Esophagus muscularis mucosa (tissue), 4 donors: ENCODE data around the gene XAB2. TPM values are rescaled to one million over a fixed set of nuclear protein-coding genes. Genes with fewer than 3 reads are reported as not detected.

Experiments
- DNase-seq: peaks from one replicate; pipeline ENCODE4 v3.0.0-alpha.2; 2017; ENCODE audit errors: extremely low spot score
- H3K27ac ChIP-seq, 4 donors: fragments of 200-600 bp; sonication (generic); replicated peaks in 1 of 4; 1 replicate in 3 of 4; 2 replicates in 1 of 4; pipeline ENCODE4 v1.5.1; 2016 to 2019; ENCODE audit warnings: mild to moderate bottlenecking in 1 of 4
- H3K27me3 ChIP-seq, 4 donors: fragments of 200-600 bp; sonication (generic); one replicate each; pipeline versions ENCODE4 v1.5.1 to v1.6.0; 2016 to 2019
- H3K36me3 ChIP-seq, 4 donors: fragments of 200-600 bp; sonication (generic); one replicate each; pipeline ENCODE4 v1.5.1; 2016 to 2019
- H3K4me1 ChIP-seq, 4 donors: fragments of 200-600 bp; sonication (generic); one replicate each; pipeline ENCODE4 v1.5.1; 2016 to 2019
- H3K4me3 ChIP-seq, 4 donors: fragments of 200-600 bp; sonication (generic); 1 replicate in 2 of 4; 2 replicates in 2 of 4; pipeline ENCODE4 v1.5.1; 2016 to 2019; ENCODE audit warnings: mild to moderate bottlenecking in 4 of 4, moderate library complexity in 1 of 4
- H3K9me3 ChIP-seq, 4 donors: fragments of 200-600 bp; sonication (generic); 1 replicate in 3 of 4; 2 replicates in 1 of 4; pipeline ENCODE4 v1.5.1; 2016 to 2019
- CTCF ChIP-seq, 3 experiments: fragments of 200-600 bp in 2 of 3; fragments of 450-650 bp in 1 of 3; sonication (generic) in 2 of 3; IDR thresholded peaks; one replicate each; pipeline ENCODE4 v1.5.1; 2017 to 2019; ENCODE audit warnings: antibody characterized with exemption in 3 of 3, mild to moderate bottlenecking in 2 of 3, moderate library complexity in 1 of 3
- EP300 ChIP-seq: sonication (generic); formaldehyde crosslinking; IDR thresholded peaks from one replicate; pipeline ENCODE4 v1.6.1; 2017; ENCODE audit warnings: antibody characterized with exemption
- POLR2A ChIP-seq: fragments of 450-650 bp; IDR thresholded peaks from one replicate; pipeline ENCODE4 v1.6.1; 2017; ENCODE audit warnings: antibody characterized with exemption, moderate library complexity, mild to moderate bottlenecking, low read depth
- POLR2AphosphoS5 ChIP-seq, 2 donors: sonication (generic); formaldehyde crosslinking; IDR thresholded peaks; one replicate each; pipeline ENCODE4 v1.6.1; 2017; ENCODE audit warnings: antibody characterized with exemption in 2 of 2
- WGBS: methylation state at CpG from one replicate; pipeline ENCODE4 v1.1.5; 2018; 5-methylcytosine and 5-hydroxymethylcytosine counted together
- intact Hi-C: fragments of 100-400 bp; cut with DNase I; formaldehyde crosslinking; loops from one replicate; pipeline ENCODE4 v1.15.1; 2023
- total RNA-seq, 4 donors: library from RNA; depleted of rRNA; stranded (reverse); fragments of >200 nt; gene quantifications; one replicate each; pipeline versions ENCODE4 v1.1.0 to v1.2.1, GENCODE V29; 2016

XAB2 gene
- total RNA-seq, 4 donors from 2014 or later, result 32.0 to 56.2 (median 44.5) TPM

DNA sequence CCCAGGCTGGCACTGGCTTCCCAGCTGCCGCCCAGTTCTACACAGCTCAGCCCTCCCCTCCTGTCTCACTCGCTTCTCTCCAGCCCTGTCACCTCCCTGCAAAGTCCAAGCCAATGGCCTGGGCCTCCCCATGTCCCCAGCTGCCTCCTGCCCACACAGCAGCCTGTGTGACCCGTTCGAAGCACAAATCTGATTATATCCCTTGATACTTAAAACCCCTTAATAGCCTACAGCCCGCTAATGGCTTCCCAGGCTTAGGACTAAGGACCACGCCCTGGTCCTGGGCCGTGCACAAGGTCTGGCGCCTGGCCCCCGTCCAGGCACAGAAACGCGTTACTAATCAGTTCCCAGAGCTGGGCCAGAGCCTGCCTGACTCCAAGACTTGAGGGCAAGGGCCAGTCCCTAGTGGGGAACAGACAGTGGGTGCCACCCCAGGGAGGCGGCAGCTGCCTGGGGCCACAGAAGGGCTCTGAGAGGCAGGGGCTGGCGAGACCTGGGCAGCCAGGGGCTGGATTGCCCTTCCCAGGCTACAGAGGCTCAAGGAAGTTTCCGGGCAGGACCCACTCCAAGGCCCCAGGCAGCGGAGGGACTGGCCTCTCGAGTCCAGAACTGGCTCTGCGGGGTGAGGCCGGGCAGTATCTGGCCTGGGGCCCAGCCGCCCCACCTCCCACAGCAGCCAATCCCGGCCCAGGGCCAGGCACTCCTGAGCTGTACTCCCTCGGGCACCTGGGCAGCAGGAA lies 10.4 kb downstream of the XAB2 start:
- H3K4me3 ChIP-seq, result no peak overlapping the region
- WGBS, result 70% methylated on average over 4 of the region's 21 CpGs
- no peaks in the 10 kb centered on the region for H3K27me3 ChIP-seq
- H3K36me3 ChIP-seq, result peaks cover 50 to 71% (median 60%) of the 10 kb centered on the region in 4 donors
- intact Hi-C loops, result no loop called here
- no peak for DNase-seq
- H3K4me1 ChIP-seq, result peaks cover 0 to 10% (median 3%) of the 10 kb centered on the region in 4 donors
- H3K27ac ChIP-seq, result no peak overlapping the region
- H3K9me3 ChIP-seq, result no peaks in the 10 kb centered on the region
- TF ChIP-seq CTCF (IDR thresholded peaks at IDR 0.05), result no peak
- no peak for TF ChIP-seq POLR2AphosphoS5 (IDR thresholded peaks at IDR 0.05)
- no peak for TF ChIP-seq EP300
- no peak for TF ChIP-seq POLR2A

DNA sequence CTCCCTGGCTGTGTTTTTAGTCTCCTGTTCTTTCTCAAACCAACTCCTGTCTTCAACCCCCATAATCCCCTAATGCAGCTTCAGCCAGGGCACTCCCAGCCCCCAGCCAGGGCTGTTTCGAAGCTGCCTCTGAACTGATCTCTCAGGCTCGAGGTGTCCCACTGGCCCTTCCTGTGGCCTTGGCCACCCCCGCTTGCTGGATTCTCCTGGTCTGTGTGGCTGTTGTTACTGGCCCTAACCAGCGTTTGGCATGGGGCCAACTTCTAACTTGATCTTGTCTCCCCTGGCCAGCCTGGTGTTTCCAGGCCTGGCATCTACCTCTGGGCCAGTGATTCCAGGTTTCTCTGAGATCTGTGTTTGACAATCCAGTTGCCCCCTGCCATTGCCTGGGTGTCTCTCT lies 11.0 kb downstream of the XAB2 start:
- DNase-seq, result no peak
- WGBS, result 38% methylated on average over 4 of the region's 4 CpGs
- no peak for TF ChIP-seq CTCF (IDR thresholded peaks at IDR 0.05)
- TF ChIP-seq EP300, result no peak
- TF ChIP-seq POLR2A, result no peak
- no peak for TF ChIP-seq POLR2AphosphoS5 (IDR thresholded peaks at IDR 0.05)
- Histone ChIP-seq H3K9me3 (no peaks in the 10 kb centered on the region), H3K4me3 (no peak overlapping the region), H3K27me3 (no peaks in the 10 kb centered on the region), H3K4me1 (peaks cover 0 to 10% (median 3%) of the 10 kb centered on the region in 4 donors), H3K27ac (no peak overlapping the region), H3K36me3 (peaks cover 44 to 65% (median 54%) of the 10 kb centered on the region in 4 donors)
- intact Hi-C loops, result no loop called here

- H3K9me3 ChIP-seq, result no peaks in the 10 kb centered on the region
- no peak overlapping the region for H3K4me3 ChIP-seq
- WGBS, result 92% methylated on average over 11 of the region's 28 CpGs
- peaks cover 0 to 10% (median 3%) of the 10 kb centered on the region in 4 donors for H3K4me1 ChIP-seq
- H3K36me3 ChIP-seq, result peaks cover 38 to 59% (median 48%) of the 10 kb centered on the region in 4 donors
- H3K27me3 ChIP-seq, result no peaks in the 10 kb centered on the region
- no peak for DNase-seq
- TF ChIP-seq POLR2A (no peak), CTCF (IDR thresholded peaks at IDR 0.05) (no peak), POLR2AphosphoS5 (IDR thresholded peaks at IDR 0.05) (no peak)
- H3K27ac ChIP-seq, result no peak overlapping the region
- intact Hi-C loops, result no loop called here
Observed at GRCh38 chr19:7617735-7618134, 11.6 kb downstream of the XAB2 start.

DNA sequence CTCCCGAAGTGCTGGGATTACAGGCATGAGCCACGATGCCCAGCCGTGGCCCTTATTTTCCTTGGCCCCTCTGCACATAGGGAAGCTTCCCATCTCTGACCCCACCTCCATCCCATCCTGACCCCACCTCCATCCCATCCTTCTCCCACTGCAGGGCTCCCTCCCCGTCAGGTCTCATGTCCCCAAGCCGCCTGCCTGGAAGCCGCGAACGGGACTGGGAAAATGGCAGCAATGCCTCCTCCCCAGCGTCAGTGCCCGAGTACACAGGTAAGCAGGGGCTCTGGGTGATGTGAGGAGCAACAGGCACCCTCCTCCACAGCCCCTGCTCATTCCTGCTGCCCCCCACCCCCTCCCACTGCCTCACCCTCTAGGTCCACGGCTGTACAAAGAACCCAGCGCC lies 12.2 kb downstream of the XAB2 start:
- no peak overlapping the region for H3K27ac ChIP-seq
- peaks cover 0 to 10% (median 3%) of the 10 kb centered on the region in 4 donors for H3K4me1 ChIP-seq
- TF ChIP-seq CTCF (IDR thresholded peaks at IDR 0.05) (no peak), POLR2A (no peak), EP300 (no peak), POLR2AphosphoS5 (IDR thresholded peaks at IDR 0.05) (no peak)
- intact Hi-C loops, result no loop called here
- no peak for DNase-seq
- H3K36me3 ChIP-seq, result peaks cover 32 to 53% (median 42%) of the 10 kb centered on the region in 4 donors
- H3K4me3 ChIP-seq, result no peak overlapping the region
- H3K9me3 ChIP-seq, result no peaks in the 10 kb centered on the region
- 95% methylated on average over 12 of the region's 12 CpGs for WGBS
- no peaks in the 10 kb centered on the region for H3K27me3 ChIP-seq
